Stomach (tissue), 8 donors: ENCODE data around the gene TNK2. TPM values are rescaled to one million over a fixed set of nuclear protein-coding genes. Genes with fewer than 3 reads are reported as not detected.

Experiments used
- polyA plus RNA-seq, 3 donors: library from polyadenylated mRNA; stranded (reverse); fragments of 200-250 nt; gene quantifications; one replicate each; pipeline ENCODE4 v1.2.3, GENCODE V29; 2013
- small RNA-seq, 4 donors: library from RNA; depleted of rRNA; stranded (forward); fragments of <200 nt; gene quantifications; one replicate each; pipeline ENCODE3, GENCODE V24; 2016
- total RNA-seq, 5 donors: library from RNA; depleted of rRNA; stranded (reverse); fragments of >200 nt; gene quantifications; one replicate each; pipeline versions ENCODE4 v1.1.0 to v1.2.3, GENCODE V29; 2014 to 2016
- donor health status: healthy with polysubstance abuse.
- donor health status: Bipolar disorder and iron deficiency.
- donor health status: healthy.

Gene TNK2
- total and polyA plus RNA-seq, 8 donors, result 6.1 to 431 (median 38.6) TPM

Small RNA genes lying within 50 kb of the gene (small RNA-seq; reads per million reads assigned to genes)
- gene MIR6829 (0 reads per million in 4 donors), gene RNU2-11P (0 reads per million in 4 donors)

Other genes starting within 250 kb of the TNK2 start
- 10 to 100 TPM in 3 of 5 donors, 1 to 10 TPM in 2; 4.0 to 64.8 (median 38.8) TPM for gene MUC20, start 187.6 kb downstream of the TNK2 start, total RNA-seq
- gene MUC20, start 187.6 kb downstream of the TNK2 start, polyA plus RNA-seq, result 10 to 100 TPM in 2 of 3 donors, 1 to 10 TPM in 1; 3.8 to 20.2 (median 13.9) TPM
- gene MUC4, start 96.6 kb downstream of the TNK2 start, total RNA-seq, result 100 to 1,000 TPM in 1 of 5 donors, 10 to 100 TPM in 3, under 1 TPM in 1; 0.73 to 355 (median 41.3) TPM
- 10 to 100 TPM in 1 of 3 donors, under 1 TPM in 1, not detected in 1; 0.81 to 28.9 TPM for gene MUC4, start 96.6 kb downstream of the TNK2 start, polyA plus RNA-seq
- 100 to 1,000 TPM in 3 of 5 donors, 10 to 100 TPM in 2; 27.2 to 289 (median 178) TPM for gene TFRC, start 173.5 kb upstream of the TNK2 start, total RNA-seq
- 10 to 100 TPM in 2 of 3 donors, 1 to 10 TPM in 1; 5.5 to 16.2 (median 11.2) TPM for gene TFRC, start 173.5 kb upstream of the TNK2 start, polyA plus RNA-seq